Heart left ventricle (tissue), 13 donors: ENCODE results near the gene PIP5K1B.
"Not testable (repeated sequence)": the region's sequence is repeated elsewhere in the genome, so short reads cannot be mapped to it uniquely, and the experiment has no call there.

ENCODE experiments used
- CTCF ChIP-seq, 12 donors: fragments of 200-600 bp; sonication (generic) in 4 of 12; IDR thresholded peaks; one replicate each; pipeline versions ENCODE4 v1.5.0 to v1.8.0; 2018 to 2022; ENCODE audit warnings: antibody characterized with exemption in 12 of 12, mild to moderate bottlenecking in 5 of 12
- POLR2A ChIP-seq, 2 donors: fragments of 450-650 bp; IDR thresholded peaks; one replicate each; pipeline ENCODE4 v1.6.1; 2017; ENCODE audit warnings: antibody characterized with exemption in 2 of 2, mild to moderate bottlenecking in 2 of 2, moderate library complexity in 2 of 2
- donor health status: ischemic (EF 13 %, LVEDD 7.1; RV severe dilation, severe dysfunction).
- donor health status: DM: no; HTN: yes; CAD: no.
- donor health status: DM: no; HTN: no; CAD: no.
- donor health status: ischemic (EF 25% LVEDD 6.9; RV normal size, moderate dysfunction).
- donor health status: ischemic (EF 25% LVEDD 5.7; RV mildly dilated, moderate dysfunction).
- donor health status: ischemic (EF 35%, LVEDD 5.7; RV mildly dilated, moderate dysfunction).
- donor health status: nonischemic (EF 11% LVEDD 7.7; RV severe dilation, severe dysfunction).
- donor health status: DM: yes; HTN: yes; CAD: no.
- donor health status: PGD.
- donor health status: ischemic (EF 29% LVEDD 5.4; RV normal size, mild dysfunction).
- donor health status: nonischemic (EF 23%, LVEDD 6.1; RV moderate dilation, normal function).

- not testable (repeated sequence) for TF ChIP-seq CTCF, POLR2A (IDR thresholded peaks at IDR 0.05)
These were observed 5.4 kb upstream of the PIP5K1B start for GRCh38 chr9:68699625-68700024.
